Fibroblast of peridontal ligament (primary cell): ENCODE data around the gene PREX1.
"Not testable (repeated sequence)": the region's sequence is repeated elsewhere in the genome, so short reads cannot be mapped to it uniquely, and the experiment has no call there.

Experiments
- DNase-seq: peaks from one replicate; pipeline ENCODE4 v3.0.0-alpha.2; 2010; ENCODE audit errors: extremely low read depth

PREX1 gene

GRCh38 chr20:48605364-48606171, 222.2 kb downstream of the PREX1 start:
- DNase-seq: no peak

- no peak for DNase-seq
Measured at GRCh38 chr20:48604936-48605335, 222.9 kb downstream of the PREX1 start.

DNA sequence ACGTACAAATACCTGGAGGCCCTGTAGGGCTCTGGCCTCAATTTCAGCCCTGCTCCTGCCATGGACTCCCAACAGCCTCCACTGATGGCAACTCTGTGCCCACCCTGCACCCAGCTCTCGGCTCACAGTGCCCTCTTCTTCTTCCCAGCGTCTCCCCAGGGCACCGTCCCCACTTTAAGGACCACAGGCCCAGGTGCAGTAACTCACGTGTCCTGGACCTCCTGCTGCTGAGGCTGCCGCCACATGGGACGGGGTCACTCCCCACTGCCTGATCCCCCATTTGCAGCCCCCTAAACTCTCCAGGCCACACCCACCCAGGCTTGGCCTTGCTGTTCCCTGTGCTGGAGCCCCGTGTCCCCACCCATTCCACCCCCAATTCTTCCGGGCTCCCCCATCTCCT, 223.4 kb downstream of the PREX1 start:
- no peak for DNase-seq

DNA sequence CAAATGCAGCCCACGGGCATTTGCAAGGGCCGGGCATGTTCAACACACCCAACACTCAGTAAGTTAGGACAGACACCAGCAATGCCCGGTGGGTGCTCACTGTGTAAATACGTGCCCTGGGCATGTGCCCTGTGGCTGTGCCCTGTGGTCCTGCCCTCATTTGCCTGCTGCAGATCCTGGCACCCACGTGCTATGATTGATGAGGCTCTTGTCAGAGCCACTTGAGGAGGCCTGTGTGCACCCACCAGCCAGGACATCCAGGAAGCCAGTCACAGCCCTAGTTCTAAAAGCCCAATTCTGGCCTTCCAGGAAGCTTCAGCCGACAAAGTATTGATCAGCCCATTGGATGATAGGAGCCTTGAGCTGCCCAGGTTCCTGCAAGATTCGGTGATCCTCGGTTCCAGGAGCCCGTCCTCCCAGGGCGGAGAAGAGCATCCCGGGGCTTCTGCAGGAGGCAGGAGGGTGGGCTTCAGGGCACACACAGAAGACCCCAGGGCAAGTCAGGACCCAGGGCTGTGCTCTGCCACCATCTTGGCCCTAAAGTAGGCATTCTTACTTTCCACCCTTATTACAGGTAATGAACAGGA, 223.9 kb downstream of the PREX1 start:
- no peak for DNase-seq

GRCh38 chr20:48603116-48603818, 224.5 kb downstream of the PREX1 start:
- no peak for DNase-seq

DNA sequence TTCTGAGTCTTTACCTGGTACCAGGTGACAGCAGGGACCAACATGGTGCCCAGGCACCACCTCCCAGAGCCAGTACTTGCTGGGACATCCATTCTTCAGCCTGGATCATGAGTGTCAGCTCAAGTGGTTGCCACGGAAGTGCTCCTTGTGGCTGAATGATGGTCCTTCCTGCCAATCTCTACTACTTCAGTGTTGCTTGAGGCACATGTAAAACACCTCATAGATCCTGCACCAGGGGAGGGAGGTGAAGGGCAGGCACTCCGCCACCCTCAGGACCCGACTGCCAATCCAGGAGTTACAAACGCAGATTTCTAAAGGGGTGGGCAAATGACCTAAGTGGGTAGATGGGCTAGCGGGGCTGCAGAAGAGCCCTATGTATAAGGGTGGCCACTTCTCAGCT, 226.0 kb downstream of the PREX1 start:
- DNase-seq: no peak

GRCh38 chr20:48600470-48600945, 227.3 kb downstream of the PREX1 start:
- no peak for DNase-seq

DNA sequence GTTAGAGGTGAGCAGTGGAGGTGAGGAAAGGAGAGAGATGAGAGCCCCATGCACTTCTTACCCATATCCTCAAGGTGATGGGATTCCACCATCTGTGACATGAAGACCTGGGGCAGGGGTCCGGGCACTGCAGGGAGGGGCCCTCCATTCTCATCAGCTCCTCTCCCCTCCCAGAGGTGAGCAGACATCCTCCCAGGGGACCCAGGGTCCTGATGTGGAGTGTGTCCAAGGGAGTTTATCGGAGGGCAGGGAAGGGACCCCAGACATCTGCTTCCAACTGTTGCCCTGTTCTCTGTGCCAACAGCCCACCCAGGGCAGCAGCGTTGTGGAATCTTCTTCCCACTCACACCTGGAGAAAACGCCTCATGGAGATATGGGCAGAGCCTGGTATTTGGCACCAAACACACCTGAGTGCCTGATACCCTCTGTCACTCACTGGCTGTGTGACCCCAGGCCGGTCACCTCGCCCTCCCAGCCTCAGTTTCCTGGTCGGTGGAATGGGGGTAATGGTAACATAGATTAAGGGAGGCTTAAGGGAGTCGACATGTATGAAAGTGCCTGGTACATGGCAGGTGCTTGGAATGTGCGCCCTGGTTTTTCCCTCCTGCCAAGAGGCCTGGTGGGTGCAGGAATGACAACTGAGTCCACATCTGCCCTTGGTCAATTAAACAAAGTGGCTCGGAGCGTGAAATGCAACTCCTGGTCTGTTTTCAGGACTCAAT, 227.9 kb downstream of the PREX1 start:
- DNase-seq: no peak

DNA sequence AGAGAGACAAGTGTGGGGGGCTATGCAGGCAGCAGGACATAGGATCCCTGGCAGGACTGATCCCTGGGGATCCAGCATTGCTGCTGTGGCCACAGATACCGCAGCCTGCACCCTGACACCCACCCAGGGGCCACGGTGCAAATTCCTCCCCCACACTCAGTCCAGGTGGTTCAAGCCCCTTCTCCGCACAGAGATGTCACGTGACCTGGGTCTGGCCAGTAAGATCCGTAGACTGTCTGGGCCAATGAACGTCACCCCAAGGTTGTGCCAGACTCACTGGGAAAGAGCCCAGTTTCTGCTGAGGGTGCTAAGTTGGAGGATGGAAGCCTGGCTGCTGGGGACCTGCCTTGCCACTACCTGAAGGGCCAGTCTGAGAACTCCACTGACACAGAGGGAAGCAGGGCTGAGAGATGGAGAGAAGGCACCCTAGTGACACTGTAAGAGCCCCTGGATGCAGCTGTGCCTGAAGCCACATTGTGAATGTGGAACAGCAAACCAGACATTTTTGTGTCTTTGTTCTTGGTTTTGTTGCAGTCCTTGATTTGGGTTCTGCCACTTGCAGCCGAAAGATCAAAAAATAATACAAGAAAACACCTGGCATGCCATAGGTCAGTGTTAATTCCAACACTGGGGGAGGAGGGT, 228.6 kb downstream of the PREX1 start:
- DNase-seq: no peak

DNA sequence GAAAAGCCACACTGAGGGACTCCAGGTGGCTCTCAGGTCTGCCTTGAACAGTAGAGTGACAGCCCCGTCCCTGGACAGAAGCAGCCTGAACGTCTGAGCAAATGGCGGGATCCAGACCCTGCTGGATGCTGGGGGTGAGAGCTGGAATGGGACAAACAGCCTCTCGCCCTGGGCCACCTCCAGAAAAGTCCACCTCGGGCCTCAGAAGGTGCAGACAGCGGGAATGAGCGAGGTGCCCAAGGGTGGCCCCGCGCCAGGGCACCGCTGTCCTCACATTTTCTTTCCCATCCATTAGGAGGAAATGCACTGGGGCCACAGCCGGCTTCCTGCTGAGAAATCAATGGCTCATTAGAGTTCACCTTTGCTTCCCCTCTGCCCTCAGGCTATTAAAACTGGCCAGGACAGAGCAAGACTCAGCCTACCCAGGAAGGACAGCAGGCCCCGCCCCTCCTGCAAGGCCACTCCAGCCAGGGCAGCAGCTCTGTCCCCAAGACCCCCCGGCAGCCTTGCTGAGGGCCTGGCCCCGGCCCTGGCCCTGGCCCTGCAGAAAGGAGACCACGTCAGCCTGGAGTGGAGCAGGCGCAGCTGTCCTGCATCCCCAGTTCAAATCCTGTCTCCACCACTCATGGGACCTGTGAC, 229.4 kb downstream of the PREX1 start:
- not testable (repeated sequence) for DNase-seq

DNA sequence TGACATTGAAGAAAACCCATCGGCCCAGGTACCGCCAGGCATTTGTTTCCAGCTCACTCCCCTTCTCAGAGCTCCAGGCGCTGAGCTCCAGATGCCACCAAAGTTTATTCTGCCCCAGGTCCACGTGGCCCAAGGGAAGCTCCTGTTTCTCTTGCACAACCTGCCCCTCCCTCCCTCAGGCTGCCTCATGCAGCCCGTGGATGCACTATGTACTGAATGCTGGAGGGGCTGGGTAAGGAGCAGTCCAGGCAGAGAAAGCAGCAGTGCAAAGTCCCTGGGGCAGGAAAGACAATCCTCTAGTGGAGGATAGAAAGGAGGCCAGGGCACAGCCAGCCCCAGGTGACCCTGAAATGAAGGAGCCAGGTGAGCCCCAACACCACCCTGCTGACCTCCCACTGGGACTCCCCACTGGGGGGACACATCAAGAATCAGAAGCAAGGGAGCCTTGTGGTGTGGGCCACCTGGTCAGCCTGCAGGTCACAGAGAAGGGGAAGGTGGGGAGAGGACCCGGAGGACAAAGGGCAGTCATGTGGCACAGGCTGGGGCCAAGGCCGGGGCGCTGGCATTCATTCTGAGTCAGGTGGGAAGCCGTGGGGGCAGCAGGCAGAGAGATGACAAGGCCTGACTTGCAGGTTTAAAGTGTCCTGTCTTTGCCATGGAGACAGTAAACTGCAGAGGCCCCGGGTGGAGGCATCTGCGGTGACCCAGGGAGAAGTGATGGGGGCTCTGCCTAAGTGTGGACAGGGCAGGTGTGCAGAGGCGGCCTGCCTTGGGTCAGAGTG, 230.1 kb downstream of the PREX1 start:
- no peak for DNase-seq

GRCh38 chr20:48596334-48596898, 231.4 kb downstream of the PREX1 start:
- DNase-seq: no peak

GRCh38 chr20:48595495-48596333, 232.1 kb downstream of the PREX1 start:
- no peak for DNase-seq

DNA sequence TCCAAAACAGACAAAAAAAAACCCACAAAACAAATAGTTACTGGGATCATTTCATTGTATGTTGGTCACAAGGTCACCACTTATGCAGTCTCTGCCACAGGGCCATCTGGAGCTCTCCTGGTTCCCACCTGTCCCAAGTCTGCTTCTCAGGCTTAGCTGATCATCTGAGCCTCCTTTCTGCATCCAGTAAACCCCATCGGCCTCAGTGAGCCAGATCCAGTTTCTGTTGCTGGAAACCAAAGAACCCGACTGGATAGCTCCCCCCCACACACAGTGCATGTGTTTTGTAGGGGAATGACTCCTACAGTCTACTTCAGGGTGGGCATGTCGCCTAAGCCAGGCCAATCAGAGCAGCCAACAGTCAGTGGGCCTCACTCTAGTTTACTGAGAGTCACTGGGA, 233.3 kb downstream of the PREX1 start:
- no peak for DNase-seq

DNA sequence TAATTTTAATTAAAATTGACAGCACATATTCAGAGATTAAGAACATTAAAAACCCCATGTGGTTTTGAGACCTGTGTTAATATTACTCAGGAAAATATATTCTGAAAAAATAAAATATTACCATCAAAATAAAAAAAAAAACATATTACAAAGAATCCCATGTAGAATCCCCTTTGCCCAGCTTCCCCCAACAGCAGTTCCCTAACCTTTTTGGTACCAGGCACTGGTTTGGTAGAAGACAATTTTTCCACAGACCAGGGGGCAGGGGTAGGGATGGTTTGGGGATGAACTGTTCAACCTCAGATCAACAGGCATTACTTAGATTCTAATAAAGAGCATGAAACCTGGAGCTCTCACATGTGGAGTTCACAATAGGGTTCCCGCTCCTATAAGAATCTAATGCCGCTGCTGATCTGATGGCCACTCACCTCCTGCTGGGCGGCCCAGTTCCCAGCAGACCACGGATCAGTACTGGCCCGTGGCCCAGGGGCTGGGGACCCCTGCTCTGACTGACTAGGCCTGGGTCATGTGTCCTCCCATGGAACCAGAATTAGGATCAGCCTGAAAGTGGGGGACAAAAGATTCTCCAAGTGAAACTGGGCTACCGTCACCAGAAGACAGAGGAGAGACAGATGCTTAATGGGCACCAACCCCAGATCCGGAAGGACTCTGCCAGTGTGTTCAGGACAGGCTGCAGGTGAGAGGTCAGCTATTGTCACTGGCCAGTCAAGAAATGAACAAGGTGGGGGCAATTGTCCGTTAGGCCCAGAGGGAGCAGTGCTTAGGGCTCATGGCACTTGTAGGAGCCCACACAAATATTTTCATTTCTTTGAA, 235.5 kb downstream of the PREX1 start:
- DNase-seq: no peak

DNA sequence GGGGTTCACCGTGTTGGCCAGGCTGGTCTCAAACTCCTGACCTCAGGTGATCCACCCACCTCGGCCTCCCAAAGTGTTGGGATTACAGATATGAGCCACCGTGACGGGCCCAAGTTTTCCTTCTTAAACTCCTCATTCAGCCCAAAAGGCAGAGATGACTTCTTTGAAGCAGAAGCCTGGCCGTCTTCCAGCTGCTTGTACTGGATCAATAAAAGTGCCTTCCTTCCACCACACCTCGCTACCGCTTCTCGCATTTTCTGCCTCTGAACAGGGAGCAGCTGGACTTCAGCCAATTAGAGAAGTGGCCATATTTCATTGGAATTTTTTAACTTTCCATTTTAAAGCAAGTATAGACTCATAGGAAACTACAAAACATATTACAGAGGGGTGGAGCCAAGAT, 241.1 kb downstream of the PREX1 start:
- DNase-seq: no peak

DNA sequence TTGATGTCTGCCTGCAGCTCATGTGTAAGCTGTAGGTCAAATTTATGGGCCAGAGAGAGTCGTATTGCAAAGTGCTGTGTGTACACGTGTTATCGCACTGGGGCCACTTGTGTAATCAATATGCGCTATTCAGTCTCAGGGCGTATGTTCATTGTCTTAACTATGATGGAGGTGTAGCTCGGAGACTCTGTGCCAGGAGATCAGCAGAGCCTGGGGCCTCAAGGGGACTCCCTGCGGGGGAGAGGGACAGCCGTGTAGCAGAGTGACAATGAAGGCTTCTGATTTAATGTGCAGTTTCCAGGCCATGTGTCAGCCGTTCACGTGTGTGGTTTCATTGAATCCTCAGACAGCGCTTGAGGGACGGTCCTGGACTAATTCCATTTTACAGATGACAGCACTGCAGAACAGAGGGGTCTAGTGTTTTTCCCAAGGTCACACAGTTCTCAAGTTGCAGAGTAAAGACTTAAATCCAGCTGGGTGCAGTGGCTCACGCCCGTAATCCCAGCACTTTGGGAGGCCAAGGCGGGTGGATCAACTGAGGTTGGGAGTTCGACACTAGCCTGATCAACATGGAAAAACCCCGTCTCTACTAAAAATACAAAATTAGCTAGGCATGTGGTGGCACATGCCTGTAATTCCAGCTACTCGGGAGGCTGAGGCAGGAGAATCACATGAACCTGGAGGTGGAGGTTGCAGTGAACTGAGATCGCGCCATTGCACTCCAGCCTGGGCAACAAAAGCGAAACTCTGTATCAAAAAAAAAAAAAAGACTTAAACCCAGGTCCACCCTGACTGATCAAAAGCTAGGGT, 242.5 kb downstream of the PREX1 start:
- DNase-seq: no peak
